Jurkat, Clone E6-1 (cell line): ENCODE data around the gene CFAP91. TPM values are rescaled to one million over a fixed set of nuclear protein-coding genes. Genes with fewer than 3 reads are reported as not detected.
A peak's percentile ranks its signal among the peaks of the same experiment; 100 is the strongest.

Source experiments
- DNase-seq: peaks from one replicate; pipeline ENCODE4 v3.0.0-alpha.2; 2011; ENCODE audit warnings: low read depth, low spot score
- H3K4me3 ChIP-seq: 2 replicates; pipeline ENCODE4 v1.5.1; 2011; ENCODE audit warnings: mild to moderate bottlenecking, low read length, control low read depth, moderate library complexity
- polyA plus RNA-seq: library from polyadenylated mRNA; unstranded; fragments of >200 nt; gene quantifications from one replicate; pipeline ENCODE4 v1.2.1, GENCODE V29; 2012; ENCODE audit warnings: missing spikeins; ENCODE audit not compliant: insufficient read length, insufficient read depth

The CFAP91 gene
- not detected for polyA plus RNA-seq

DNA sequence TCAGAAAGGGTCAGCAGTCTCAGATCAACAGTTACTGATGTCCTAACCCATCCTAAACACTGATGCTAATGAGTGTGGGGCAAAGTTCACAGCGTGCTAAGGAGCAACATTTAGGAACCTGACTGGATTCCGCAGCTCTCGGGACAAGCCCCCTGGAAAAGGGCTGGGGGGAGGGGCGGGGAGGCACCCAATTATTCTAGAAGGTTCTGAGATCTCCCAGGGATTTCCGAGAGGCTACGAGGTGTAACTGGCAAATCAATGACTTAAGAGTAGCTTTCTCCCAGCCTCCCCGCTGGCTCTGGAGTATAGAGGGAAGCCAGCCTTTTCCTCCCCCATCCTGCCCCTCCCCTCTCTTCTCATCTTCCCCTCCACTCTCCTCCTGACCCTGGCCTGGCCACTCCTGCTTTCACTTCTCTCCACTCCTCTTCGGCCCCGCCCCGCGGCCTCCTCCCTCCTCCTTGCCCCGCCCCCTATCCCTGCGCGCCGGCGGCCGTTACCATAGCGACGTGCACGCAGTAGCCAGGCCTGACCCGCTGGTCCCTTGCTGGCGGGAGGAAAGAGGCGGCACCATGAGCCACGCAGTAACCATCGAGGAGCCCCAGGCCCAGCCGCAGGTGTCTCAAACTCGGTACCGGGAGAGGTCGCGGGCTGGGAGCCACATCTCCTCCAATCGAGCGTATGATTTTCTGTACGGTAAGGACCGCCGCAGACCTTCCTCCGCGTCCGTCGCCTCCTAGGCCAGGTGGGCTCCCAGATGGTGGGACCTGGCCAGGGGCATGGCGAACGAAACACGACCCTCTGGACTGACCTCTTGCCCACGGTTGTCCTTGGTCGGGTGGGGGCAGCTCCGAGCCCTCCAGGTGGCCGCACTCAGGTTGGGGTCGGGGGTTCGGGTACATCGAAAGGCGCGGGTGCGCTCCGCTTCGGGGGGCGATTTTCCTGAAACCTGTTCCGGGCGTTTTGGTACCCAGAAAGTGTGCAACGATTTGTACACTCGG lies at the start of gene CFAP91:
TSS of gene CFAP91 (plus strand) at position 493 of the 998 bp plus-strand sequence. CDS start at position 570, 77 bp downstream.
- no peak within 1 kb of the TSS for H3K4me3 ChIP-seq
- no peak for DNase-seq

DNA sequence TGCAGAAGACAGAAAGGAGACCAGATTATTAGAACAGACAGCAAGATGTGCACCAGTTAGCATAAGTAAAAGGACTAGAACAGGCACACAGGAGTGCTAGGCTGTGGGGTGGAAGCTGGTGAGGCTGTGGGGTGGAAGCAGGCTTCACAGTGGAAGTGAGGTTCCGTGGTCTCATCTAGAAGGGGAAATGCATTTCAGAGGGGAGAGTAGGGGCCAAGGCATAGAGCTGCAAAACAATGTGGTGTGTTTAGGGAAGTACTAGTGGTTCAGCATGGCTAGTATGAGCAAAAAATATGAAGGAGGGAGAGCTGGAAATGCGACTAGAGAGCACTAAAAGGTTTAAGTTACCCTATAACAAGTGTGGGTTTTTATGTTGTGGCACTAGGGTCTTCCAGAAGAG lies 48.9 kb upstream of the CFAP91 start:
- no peak overlapping the region for H3K4me3 ChIP-seq
- DNase-seq: no peak

DNA sequence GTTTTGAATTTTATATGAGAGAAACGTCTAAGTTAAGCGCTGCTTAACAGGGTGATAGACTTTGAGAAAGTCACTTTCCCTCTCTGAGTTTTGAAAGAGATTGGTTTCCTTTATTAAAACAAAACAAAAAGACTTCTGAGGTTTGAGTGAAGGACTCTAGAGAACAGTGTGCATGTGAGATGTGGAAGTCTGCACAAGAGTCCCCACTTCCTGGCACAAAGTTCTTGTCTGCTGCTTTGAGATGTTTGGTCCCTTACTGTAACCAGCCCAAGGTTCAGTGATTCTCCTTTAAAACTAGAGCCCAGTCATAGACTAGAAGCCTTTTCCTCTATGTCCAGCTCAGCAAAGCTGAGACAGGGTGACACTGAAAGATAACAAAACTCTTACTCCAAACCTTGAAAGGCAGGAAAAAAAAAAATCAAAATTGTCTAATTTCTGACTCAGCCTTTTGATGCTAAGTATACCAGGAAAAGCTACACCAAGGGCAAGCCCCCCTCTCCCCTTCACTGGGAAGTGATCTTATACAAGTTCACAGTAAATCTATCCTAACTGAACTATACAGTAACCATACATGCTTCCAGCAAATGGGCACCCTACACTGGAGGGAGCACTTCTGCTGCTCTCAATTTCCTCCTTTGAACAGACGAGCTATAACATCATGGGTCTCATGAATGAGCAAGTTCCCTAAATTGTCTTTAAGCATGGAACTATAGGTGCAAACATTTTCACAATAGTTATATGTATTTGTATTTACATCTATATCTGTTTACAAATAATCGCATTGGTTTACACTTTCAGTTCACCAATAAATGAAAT lies 44.7 kb upstream of the CFAP91 start:
- H3K4me3 ChIP-seq: no peak overlapping the region
- peak; percentile 24 for DNase-seq

DNA sequence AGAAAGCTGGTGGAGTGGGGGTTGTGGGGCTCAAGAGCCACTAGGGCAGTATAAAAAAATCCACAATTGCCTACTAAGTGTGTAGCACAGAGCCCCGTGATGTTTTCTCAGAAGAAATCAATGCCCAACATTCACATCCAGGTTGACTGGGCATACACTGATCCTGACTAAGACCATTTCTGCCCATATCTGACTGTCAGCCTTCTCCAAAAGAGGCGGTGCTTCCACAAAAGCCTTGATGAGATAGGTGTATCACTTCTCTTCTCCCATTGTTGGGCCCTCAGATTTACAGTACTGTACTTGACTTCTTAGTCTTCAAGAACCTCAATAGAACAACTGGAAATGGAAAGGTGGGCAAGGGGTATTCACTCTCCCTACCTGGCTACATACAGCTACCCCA lies 43.8 kb upstream of the CFAP91 start:
- no peak overlapping the region for H3K4me3 ChIP-seq
- no peak for DNase-seq

DNA sequence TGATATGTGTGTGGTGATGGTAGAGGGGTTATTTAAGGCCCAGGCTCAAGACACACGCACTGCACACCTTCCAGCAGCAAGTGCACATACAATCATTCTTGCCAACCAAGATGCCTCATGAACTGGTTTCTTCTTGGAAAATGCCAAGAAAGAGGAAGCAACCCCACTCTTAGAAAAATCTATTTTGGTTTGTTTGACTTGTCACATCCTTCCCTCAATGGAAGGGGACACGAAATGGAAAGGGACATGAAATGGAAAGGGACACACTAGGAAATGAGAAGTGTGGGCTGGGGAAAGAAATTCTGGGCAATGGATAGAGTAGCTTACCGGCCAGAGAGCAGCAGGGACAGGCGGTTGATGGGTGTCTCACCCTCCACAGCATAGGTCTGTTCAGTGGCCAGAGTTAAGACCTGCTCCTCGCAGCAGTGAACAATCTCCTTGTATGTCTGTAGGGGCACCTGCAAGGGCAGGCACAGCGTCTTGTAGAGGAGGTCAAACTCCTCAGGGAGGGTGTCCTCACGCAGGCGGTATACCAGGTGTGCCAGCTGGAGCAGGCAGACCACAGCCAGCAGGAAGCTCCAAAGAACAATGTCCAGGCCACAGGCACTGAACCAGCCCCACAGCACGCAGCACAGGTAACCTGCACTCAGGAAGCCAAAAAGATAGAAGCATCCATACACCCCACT lies 43.1 kb upstream of the CFAP91 start:
- DNase-seq: no peak
- H3K4me3 ChIP-seq: no peak overlapping the region

DNA sequence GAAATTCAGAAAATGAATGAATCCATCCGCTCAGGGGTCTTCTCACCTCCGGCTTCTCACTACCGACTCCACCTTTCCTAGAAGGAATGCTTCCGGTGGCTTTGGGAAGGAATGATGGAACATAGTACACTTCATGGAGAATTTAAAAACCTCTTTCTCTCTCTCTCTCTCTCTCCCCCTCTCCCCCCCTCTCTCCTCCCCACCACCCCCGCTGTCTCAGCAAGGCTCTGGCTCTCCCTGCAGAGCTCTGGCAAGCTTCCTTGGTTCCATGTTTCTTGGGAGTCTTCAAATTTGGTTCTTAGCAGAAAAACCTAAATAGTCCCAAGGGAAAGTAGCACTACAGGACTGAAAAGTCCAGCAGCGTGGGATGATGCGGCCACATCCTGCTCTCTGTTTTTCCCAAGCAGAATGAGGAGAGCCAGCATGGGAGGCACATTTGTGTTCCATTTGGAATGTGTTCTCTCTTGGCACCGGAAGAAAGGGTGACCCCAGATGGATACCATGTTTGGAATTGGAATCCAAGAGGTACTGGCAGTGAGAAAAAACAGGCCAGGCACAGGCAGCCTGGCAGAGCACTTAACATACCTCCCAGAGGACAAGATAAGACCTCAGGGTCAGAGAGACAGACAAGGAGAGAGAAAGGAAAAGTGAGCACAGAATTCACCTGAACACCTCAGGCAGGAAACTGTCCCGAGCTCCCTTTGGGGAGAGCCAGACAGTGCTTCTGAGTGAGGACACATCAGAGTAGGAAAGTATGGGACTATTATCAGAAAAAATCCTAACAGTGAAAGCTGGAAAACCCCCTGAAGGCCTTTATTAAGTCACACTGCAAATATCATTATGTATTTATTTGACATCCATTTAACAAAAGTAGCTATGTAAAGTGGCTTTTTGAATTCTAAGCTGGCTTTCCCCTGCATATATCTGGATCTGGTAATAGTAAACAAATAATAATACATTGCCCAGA lies 42.1 kb upstream of the CFAP91 start, which contains the start of gene POPDC2:
TSS of gene POPDC2 (minus strand) at position 116 of the 967 bp plus-strand sequence. CDS start 166 bp downstream, outside the sequence.
- DNase-seq: no peak
- H3K4me3 ChIP-seq: no peak within 1 kb of the TSS

DNA sequence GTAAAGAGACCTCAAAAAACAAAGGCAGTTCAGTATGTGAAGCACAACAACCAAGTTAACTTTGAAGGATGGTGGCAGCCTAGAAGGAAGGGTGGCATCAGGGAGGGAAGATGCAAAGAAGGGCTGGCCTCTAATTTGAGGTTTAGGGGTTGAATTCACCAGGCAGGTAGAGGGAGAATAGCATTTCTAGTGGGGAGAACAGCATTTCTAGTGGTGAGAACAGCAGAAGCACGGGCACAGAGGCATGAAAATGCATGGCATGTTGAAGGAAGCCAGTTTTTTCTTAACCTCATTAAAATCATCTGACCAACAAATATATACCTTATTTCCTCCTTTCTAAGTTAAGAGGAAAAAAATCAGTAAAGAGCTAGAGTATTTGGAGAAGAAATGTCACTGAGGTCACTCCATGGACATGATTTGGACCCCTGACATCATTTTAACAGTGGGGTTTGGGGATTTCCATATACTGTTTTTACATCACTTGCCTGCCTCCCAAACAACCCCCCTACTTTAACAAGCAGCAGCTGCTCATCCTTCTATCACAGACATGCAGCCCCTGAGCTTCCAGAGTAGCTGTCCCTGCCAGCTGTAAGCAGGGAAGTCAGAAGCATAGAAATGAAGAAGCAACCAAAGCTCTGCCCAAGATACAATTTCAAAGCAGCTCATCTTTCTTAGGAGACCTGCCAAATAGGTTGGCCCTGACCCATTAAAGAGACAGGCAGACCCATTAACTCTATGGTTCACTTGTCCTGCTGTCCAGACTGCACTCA lies 40.0 kb upstream of the CFAP91 start:
- no peak for DNase-seq
- no peak overlapping the region for H3K4me3 ChIP-seq

DNA sequence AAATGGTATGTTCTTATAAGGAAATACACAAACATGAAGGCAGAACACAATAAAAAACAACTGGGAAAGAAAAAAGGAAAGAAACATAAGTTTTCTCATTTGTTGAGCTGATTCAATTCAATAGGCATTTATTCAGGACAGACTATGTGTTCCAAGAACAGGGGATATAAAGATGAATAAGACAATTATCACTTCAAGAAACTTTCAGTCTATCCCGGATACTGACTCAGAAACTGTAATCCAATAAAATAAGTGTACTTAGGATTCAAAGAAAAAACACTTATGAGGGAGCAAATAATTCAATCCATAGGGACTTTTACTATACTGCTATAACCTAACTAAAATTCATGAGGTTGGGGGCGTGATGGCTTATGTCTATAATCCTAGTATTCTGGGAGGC lies 38.9 kb upstream of the CFAP91 start:
- no peak overlapping the region for H3K4me3 ChIP-seq
- no peak for DNase-seq

DNA sequence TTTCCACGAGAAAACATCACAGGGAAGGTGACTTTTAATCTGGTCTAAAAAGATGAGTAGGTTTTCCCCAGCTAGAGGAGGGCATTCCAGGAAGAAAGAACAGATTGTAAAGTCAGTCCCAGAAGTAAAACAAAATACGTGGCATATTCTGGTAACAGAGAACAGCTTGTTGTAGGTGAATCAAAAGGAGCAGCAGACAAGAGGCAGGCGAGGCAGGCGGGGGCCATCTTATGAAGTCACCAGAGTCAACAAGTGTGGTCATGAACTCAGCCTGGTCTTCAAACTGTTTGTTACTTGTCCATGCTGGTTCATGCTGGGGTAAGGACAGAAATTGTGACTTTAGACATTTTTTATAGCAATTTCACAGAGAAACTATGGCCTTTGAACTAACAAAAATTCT lies 38.5 kb upstream of the CFAP91 start:
- no peak overlapping the region for H3K4me3 ChIP-seq
- DNase-seq: no peak

DNA sequence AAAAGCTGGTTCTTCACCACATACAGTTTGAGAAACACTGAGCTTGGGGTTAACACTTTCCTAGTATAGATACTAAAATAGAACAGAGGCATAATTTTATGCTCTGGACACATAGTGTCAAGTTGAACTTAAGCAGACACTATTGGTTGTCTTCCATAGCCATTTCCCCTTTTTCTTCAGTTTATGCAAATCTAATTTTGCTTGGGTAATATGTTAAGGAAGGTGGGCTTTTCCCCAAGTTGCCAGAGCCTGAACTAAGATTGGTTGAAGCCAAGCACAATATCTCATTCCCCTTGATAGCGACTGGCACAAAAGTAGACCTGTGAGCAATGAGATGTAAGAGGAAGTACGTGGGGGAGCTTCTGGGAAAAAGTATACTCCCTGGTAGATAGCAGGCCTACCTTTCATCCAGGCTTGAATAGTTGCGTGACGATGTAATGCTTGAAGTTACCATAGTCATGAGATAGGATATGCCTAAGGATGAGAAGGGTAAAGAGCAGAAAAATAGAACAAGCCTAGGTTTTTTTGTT lies 37.9 kb upstream of the CFAP91 start:
- no peak overlapping the region for H3K4me3 ChIP-seq
- no peak for DNase-seq

DNA sequence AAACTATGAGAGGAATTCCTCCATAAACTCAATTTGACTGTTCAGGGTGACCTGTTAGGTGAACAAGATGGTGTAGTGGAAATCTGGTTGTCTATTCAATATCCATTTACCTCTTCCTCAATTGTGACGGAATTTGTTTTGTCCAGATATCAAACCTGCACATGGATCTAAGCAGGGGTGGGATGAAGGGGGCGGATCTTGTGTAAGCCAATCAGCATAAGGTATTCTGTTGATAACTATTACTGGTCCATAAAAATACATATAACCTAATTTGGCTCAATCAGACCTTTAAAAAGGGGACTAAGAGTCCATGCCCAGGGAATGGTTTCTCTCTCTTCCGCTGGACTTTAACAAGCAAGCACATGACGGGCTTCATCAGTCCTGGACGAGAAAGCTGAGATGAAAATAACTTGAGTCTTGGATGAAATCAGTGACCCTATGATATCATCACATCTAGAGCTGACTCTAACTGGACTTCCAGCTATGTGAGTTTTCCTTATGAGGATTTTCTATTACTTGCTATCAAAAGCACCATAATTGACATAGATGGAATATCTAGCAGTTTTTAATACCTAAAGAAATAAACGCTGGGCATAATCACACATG lies 36.8 kb upstream of the CFAP91 start:
- DNase-seq: no peak
- H3K4me3 ChIP-seq: no peak overlapping the region

DNA sequence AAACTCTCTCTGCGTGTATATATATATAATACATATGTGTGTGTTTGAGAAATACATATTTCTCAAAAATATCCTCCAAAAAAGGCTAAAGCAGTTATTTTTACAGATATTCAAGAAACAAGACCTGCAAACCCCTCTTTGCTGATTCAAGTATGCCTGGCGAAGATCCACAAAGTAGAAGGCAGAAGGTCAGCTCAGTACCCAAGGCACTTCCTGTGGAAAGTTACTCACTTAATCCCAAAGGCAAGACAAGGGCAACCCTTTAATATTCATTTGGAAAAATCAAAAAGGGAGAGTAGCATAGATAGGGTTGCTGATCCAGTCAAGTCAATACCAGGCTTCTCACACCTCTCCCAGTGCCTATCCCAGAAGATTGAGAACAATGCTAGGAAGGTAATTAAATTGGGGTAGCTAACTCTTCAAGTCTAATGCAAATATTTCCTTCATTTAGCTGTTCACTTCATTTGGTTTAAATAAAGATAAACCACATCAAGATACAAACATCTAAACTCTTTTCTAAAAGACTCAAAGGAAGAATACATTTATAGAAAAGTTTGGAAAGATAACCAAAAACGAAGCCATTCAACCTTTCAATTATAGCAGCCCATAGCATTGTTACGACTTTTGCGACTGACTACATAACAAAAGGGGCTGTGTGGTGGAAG lies 32.8 kb upstream of the CFAP91 start:
- no peak for DNase-seq
- H3K4me3 ChIP-seq: no peak overlapping the region

DNA sequence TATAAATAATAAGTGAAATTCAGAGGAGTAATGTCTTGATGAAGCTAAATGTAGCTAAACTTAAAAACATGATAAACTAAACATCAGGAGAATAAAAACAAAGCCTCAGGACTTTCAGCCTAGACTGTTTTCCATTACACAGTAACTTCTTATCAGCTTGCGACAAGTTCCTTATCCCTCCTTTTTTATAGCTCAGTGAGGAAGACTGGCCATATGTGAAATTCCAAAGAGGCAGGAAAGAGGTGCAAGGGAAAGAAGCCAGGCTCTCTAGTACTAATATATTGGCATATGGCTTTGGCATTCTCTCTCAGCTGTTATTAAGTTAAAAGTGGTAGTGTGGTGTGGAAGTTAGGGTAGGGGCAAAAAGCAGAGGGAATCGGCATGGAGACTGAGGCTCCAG lies 30.0 kb upstream of the CFAP91 start:
- no peak overlapping the region for H3K4me3 ChIP-seq
- DNase-seq: no peak

DNA sequence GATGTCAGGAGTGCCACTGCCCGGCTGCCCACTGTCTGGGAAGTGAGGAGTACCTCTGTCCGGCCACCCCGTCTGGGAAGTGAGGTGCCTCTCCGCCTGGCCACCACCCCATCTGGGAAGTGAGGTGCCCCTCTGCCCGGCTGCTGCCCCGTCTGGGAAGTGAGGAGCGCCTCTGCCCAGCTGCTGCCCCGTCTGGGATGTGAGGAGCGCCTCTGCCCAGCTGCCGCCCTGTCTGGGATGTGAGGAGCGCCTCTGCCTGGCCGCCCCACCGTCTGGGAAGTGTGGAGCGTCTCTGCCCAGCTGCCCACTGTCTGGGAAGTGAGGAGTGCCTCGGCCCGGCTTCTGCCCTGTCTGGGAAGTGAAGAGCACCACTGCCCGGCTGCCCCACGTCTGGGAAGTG lies 28.9 kb upstream of the CFAP91 start:
- DNase-seq: no peak
- H3K4me3 ChIP-seq: no peak overlapping the region

DNA sequence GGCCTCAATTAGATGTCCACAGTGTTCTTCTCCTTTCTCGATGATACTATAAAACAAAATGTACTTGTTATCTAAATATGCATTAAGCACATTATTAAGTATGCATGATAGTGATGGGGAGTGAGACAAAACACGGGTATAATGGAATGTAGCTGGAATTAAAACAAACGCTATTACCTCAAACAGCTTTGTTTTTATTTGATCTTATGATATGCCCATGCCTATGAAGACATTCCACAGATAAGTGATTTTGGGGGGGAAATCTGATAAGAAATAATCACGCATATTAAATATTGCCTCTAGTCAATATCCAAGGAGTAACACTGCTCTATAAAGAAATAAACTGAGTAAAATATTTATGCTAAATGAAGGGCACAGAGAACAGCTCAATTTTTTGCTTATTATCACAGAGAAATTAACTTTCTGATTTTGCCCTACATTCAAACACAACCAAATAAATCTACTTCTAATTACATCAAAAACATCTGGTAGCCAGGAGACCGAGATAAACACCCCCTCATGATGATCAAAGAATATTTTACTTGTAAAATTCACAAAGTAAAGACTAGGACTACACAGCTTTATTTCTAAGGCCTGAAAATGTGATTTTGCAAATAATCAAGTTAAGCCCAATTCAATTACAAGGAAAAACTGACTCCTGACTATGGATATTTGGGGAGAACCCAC lies 27.5 kb upstream of the CFAP91 start:
- no peak for DNase-seq
- H3K4me3 ChIP-seq: no peak overlapping the region

DNA sequence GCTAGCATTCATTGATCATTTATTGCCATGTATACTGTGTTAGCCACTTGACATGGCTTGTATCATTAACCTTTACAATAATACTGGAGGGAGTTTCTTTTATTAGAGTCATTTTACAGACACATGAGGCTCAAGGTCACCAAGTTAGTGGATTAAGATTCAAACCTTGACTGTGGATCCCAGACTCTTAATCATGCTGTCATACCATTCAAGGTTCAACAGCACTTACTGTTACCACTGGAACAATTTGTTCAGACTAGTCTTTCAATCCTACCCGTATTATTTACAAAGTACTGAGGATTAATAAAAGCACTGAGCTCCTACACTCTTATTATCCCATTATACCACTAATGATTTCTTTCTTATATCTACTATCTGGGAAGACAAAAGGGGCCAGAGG lies 26.8 kb upstream of the CFAP91 start:
- no peak for DNase-seq
- peak overlapping the region; percentile 63 for H3K4me3 ChIP-seq
